Measurements from ENCODE around the gene PLCL1.

PLCL1 gene

DNA sequence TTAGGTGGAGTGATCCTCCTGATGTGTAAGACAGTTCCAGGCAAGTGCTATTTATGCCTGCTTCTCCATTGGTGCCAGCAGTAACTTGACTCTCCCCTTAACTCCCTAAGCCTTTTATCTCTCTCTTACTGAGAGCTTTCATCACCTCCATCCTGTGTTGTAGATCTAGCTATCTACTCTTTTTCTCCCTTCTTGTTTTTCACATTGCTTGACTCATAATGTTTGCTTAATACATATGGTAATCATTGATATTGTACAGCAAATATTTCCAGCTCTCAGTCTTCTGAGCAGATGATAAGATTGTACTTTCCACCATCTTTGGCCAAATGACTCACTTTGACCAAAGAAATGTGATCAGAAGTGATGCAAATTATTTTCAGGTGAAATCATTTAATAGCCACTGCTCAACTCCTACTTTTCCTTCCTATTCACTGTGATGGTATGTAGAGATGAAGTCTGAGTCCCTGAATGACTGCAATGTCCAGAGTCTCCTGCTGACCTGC is 165.0 kb downstream of the PLCL1 start:
- DNase-seq (ENCODE audit: low spot score): no peak
- TF ChIP-seq, protein P1, sequence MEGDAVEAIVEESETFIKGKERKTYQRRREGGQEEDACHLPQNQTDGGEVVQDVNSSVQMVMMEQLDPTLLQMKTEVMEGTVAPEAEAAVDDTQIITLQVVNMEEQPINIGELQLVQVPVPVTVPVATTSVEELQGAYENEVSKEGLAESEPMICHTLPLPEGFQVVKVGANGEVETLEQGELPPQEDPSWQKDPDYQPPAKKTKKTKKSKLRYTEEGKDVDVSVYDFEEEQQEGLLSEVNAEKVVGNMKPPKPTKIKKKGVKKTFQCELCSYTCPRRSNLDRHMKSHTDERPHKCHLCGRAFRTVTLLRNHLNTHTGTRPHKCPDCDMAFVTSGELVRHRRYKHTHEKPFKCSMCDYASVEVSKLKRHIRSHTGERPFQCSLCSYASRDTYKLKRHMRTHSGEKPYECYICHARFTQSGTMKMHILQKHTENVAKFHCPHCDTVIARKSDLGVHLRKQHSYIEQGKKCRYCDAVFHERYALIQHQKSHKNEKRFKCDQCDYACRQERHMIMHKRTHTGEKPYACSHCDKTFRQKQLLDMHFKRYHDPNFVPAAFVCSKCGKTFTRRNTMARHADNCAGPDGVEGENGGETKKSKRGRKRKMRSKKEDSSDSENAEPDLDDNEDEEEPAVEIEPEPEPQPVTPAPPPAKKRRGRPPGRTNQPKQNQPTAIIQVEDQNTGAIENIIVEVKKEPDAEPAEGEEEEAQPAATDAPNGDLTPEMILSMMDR (IDR thresholded peaks at IDR 0.05; ENCODE audit: extremely low read depth, missing control alignments): no peak

DNA sequence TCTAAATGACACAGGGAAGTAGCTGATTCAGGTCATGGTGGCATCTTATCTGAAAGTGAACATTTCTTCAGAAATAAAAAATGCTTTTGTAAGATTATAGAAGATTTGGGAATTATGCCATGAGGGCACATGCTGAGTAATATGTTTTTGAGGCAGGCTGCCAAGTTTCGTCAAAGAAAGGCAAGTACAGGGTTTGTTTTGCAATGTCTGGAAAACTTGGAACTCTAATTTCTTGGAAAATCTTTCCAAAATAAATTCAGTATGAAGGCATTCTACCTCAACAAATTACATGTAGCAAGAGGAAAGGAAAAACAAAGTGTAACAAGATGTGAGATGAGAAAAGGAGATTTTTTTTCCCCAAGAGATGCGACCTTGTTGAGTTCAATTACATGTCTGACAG is 167.7 kb downstream of the PLCL1 start:
- DNase-seq (ENCODE audit: low spot score): no peak
- TF ChIP-seq, protein P1 (IDR thresholded peaks at IDR 0.05; ENCODE audit: extremely low read depth, missing control alignments): no peak

DNA sequence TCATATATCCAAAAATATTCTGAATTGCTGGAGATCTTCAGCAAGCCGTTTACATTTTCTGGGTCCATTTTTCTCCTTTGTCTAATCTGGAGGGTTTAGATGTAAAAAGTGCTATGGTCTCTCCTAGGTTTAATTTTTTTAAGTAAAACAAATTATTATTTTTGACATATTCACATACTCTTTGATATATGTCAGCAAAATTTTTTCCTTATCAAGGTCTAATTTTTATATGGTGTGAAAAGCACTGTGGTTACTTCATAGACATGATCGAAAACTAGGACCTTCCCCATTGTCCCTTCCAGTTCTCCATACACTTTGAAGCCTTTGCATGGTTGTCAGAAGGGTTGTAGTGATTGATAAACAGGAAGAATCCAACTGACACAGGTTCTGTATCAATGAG is 168.2 kb downstream of the PLCL1 start:
- TF ChIP-seq, protein P1 (IDR thresholded peaks at IDR 0.05; ENCODE audit: extremely low read depth, missing control alignments): no peak
- no peak for DNase-seq (ENCODE audit: low spot score)

DNA sequence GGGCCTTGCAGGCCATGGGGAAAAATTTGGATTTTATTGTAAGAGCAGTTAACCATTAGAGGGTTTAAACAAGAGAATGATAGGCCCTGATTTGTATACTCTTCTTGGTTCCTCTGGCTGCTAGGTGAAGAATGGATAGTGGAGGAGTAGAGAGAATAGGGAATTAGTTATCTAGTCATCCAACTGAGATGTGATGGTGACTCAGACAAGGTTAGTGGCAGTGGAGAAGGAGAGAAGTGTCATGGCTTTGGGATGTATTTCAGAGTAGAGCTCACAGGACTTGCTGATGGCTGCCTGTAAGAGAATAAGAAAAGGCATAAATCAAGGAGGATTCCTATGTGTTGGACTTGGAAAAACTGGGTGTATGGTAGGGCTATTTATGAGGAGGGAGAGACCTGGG is 169.4 kb downstream of the PLCL1 start:
- TF ChIP-seq, protein P1 (IDR thresholded peaks at IDR 0.05; ENCODE audit: extremely low read depth, missing control alignments): no peak
- no peak for DNase-seq (ENCODE audit: low spot score)

DNA sequence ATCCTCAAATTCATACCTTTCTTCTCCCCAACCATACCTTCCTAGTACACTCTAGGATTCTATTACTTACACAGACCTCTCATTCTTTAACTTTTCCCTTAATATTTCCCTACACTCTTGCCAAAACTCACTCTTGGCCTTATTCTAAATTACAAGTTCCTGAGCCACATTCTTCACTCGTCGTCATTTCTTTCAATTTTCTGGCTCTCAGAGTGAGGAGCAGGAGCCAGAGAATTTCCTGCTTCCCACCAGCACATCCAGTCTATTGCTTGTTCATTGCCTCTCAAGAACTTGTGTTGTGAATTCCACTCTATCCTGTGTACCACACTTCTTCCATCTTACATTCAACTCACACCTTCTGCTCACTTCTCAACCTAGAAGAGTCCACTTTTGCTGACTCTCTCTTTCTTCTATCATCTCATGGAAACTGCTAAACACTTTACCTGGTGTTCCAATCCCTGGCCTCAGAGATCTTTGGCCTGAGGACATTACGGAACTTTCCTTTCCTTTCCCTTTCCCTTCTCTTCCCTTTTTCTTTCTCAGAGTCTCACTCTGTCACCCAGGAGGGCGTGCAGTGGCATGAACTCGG is 171.6 kb downstream of the PLCL1 start:
- TF ChIP-seq, protein P1 (IDR thresholded peaks at IDR 0.05; ENCODE audit: extremely low read depth, missing control alignments): no peak

DNA sequence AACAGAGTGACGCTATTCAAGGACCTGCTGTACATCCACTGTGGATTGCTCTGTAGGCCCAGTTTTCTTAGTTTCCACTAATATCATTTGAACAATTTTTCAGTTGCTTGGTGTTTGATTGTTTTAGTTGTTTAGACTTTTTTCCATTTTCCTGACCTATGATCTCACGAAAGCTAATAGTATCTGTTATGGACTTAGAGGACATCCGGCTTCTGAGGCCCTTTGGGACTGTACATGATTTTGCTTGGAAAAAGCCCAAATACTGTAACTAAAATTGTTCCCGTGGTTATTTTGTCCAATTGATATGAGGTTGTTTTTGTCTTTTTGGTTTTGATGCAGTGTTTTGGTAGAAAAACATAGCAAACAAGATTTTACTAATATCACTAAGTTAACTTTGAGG is 174.6 kb downstream of the PLCL1 start:
- no peak for DNase-seq (ENCODE audit: low spot score)
- TF ChIP-seq, protein P1 (IDR thresholded peaks at IDR 0.05; ENCODE audit: extremely low read depth, missing control alignments): no peak

More for the DNA sequence above, 171.6 kb downstream of the PLCL1 start:
- no peak for DNase-seq (ENCODE audit: low spot score)

DNA sequence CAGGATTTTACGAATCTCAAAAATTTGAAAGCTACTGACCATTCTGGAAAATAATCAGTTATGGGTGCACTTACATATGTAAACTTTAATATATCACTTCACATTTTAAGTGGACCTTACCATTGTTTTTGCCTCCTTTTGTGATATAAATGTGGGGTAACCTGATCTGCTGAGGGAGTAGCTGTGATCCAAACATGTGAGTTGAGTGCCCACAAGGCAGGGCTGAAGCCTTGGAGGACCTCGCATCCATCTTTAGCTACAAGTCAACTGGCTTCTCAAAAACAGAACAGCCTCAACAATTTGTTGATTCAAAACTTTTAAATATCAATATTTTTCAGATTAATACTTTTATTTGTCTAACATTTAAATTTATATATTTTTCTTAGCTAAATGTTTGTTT is 178.2 kb downstream of the PLCL1 start:
- DNase-seq (ENCODE audit: low spot score): no peak
- TF ChIP-seq, protein P1 (IDR thresholded peaks at IDR 0.05; ENCODE audit: extremely low read depth, missing control alignments): no peak
